Sigmoid colon (tissue), 4 donors: Measurements from ENCODE around the gene DOK6.

Experiments
- CTCF ChIP-seq, 4 experiments: fragments of 450-650 bp in 3 of 4; fragments of 200-600 bp in 1 of 4; IDR thresholded peaks; one replicate each; pipeline ENCODE4 v1.5.1; 2016 to 2019; ENCODE audit warnings: antibody characterized with exemption in 4 of 4, mild to moderate bottlenecking in 3 of 4, moderate library complexity in 2 of 4
- EP300 ChIP-seq, 4 donors: sonication (generic); formaldehyde crosslinking; IDR thresholded peaks; one replicate each; pipeline ENCODE4 v1.6.1; 2017; ENCODE audit warnings: antibody characterized with exemption in 4 of 4
- POLR2A ChIP-seq, 2 donors: fragments of 450-650 bp; IDR thresholded peaks; one replicate each; pipeline ENCODE4 v1.6.1; 2016; ENCODE audit warnings: antibody characterized with exemption in 2 of 2, mild to moderate bottlenecking in 2 of 2, moderate library complexity in 2 of 2
- POLR2AphosphoS5 ChIP-seq, 4 donors: sonication (generic); formaldehyde crosslinking; IDR thresholded peaks; one replicate each; pipeline ENCODE4 v1.6.1; 2017; ENCODE audit warnings: antibody characterized with exemption in 4 of 4

GRCh38 chr18:69586537-69586936 lies 185.8 kb downstream of the DOK6 start:
- TF ChIP-seq CTCF (IDR thresholded peaks at IDR 0.05) (no peak), POLR2AphosphoS5 (IDR thresholded peaks at IDR 0.05) (no peak), EP300 (IDR thresholded peaks at IDR 0.05) (no peak), POLR2A (IDR thresholded peaks at IDR 0.05) (no peak)
